Thyroid gland (tissue), 4 donors: ENCODE measurements around the gene FAM50B.

Source experiments
- CTCF ChIP-seq, 6 experiments: fragments of 200-600 bp in 3 of 6; fragments of 450-650 bp in 3 of 6; sonication (generic) in 3 of 6; IDR thresholded peaks; one replicate each; pipeline ENCODE4 v1.5.1; 2016 to 2019; ENCODE audit warnings: antibody characterized with exemption in 6 of 6, mild to moderate bottlenecking in 2 of 6, inconsistent platforms in 1 of 6, moderate library complexity in 1 of 6
- POLR2A ChIP-seq, 2 donors: fragments of 450-650 bp; IDR thresholded peaks; one replicate each; pipeline ENCODE4 v1.6.1; 2017; ENCODE audit warnings: antibody characterized with exemption in 2 of 2, mild to moderate bottlenecking in 2 of 2, moderate library complexity in 1 of 2

DNA sequence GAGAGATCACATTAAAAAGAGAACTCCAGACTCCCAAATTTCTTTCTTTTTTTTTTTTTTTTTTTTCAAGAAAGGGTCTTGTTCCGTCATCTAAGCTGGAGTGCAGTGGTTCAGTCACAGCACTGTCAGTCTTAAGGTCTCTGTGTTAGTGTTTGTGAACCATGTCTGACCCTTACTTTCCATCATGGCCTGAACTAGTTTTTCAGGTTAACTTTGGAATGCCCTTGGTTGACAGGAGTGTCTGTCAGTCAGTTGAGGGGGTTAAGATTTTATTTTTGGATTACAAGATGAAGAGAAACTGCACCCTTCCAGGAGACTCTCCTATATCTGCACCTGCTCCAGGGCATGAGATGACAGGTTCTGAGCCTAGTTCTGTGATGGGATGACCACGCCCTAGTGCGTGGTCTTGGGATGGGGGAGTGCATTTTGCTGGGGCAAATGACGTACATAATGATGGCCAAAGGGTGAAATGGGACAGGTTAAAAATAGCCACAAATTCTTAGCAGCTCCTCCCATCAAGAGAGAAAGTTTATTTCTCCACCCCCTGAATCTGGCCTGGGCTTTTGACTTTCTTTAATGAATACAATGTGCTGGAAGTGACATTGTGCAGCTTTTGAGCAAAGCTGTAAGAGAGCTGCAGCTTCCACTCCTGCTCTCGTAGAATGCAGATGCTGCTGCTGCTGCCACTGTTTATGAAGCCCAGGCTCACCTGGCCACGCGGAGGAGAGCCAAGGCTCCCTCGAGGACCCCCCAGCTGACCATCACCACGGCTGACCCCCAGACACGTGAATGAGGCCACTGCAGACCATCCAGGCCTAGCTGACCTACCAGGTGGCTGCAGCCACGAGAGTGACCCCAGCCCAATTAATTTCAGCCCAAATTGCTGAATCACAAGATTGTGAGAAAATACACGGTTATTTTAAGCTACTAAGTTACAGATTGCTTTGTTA lies 29.7 kb upstream of the FAM50B start:
- TF ChIP-seq CTCF (IDR thresholded peaks at IDR 0.05) (no peak), POLR2A (IDR thresholded peaks at IDR 0.05) (no peak)
